Measurements from ENCODE around the gene HMOX2.

Gene HMOX2

GRCh38 chr16:4461250-4462085 lies 14.7 kb upstream of the HMOX2 start:
- TF ChIP-seq CTCF (IDR thresholded peaks at IDR 0.05; ENCODE audit: borderline replicate concordance, control extremely low read depth, extremely low read depth, insufficient read depth, missing control alignments), result no peak
- in situ Hi-C loops (cut with MboI; ENCODE audit: low sequenced_read_pairs, unreplicated experiment), result no loop called here
- no peak for DNase-seq (ENCODE audit: low spot score)

GRCh38 chr16:4463522-4464163 lies 12.6 kb upstream of the HMOX2 start:
- TF ChIP-seq CTCF (IDR thresholded peaks at IDR 0.05; ENCODE audit: borderline replicate concordance, control extremely low read depth, extremely low read depth, insufficient read depth, missing control alignments), result no peak
- in situ Hi-C loops (cut with MboI; ENCODE audit: low sequenced_read_pairs, unreplicated experiment), result no loop called here
- no peak for DNase-seq (ENCODE audit: low spot score)

DNA sequence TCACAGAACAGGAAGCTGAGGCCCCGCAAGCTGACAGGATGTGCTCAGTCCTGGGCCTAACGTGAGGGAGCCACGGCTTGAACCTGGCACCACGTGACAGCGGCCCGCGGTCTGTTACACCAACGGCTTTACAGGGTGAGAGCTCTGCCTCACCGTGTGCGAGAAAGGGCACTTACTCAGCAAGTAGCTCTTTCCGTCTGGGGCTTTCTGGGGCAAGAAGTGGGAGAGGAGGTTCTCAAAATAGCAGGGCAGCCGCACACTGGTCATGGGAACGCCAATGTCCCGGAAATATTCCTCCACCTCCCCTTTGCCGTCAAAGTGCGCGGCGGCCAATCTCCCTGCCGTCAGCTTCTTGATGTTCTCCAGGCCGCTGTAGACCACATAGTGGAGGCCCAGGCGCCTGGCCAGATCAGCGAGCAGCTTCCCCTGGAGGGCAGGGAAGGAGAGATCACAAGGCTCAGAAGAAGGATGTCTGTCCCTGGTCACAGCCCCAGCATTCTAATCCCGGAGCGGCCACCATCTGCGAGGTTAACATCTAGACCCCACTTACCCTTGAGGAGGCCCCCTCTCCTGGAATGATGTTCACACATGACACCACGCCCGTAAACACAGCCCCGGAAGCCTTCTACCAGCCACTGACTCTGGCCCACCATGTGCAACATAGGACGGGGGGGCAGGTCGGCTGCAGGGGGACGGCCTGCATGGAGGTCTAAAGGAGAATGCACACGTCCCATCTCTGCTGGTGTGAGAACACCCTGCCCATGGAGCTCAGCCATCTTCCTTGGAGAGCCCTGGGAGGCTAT lies 10.0 kb upstream of the HMOX2 start:
- in situ Hi-C loops (cut with MboI; ENCODE audit: low sequenced_read_pairs, unreplicated experiment), result no loop called here

DNA sequence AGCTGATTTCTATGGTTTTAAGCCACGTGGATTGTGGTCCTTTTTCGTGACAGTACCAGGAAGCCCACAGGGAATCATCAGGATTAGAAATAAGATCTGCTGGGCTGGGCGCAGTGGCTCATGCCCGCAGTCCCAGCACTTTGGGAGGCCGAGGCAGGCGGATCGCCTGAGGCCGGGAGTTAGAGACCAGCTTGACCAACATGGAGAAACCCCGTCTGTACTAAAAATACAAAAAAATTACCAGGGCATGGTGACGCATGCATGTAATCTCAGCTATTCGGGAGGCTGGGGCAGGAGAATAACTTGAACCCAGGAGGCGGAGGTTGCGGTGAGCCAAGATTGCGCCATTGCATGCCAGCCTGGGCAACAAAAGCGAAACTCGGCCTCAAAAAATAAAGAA lies 8.3 kb upstream of the HMOX2 start:
- in situ Hi-C loops (cut with MboI; ENCODE audit: low sequenced_read_pairs, unreplicated experiment), result no loop called here
- TF ChIP-seq CTCF (IDR thresholded peaks at IDR 0.05; ENCODE audit: borderline replicate concordance, control extremely low read depth, extremely low read depth, insufficient read depth, missing control alignments), result no peak
- no peak for DNase-seq (ENCODE audit: low spot score)

More for the DNA sequence above, 10.0 kb upstream of the HMOX2 start:
- no peak for TF ChIP-seq CTCF (IDR thresholded peaks at IDR 0.05; ENCODE audit: borderline replicate concordance, control extremely low read depth, extremely low read depth, insufficient read depth, missing control alignments)
- no peak for DNase-seq (ENCODE audit: low spot score)

DNA sequence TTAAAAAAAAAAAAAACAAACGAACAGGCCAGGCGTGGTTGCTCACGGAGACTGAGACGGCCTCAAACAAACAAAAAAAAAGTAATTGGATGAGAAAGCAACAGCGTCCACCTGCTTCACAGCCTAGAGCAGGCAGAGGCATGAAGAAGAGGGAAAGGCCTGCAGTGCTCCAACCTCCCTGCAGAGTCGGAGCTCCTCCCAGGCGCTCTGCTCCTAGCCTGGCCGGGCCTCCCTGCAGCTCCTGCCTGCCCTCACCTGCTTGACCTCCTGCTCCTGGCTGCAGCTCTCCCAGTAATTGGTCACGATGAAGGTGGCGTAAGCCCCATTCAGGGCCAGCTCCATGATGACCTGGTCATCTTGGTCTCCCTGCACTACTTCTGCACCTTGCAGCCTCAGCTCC lies 7.2 kb upstream of the HMOX2 start:
- DNase-seq (ENCODE audit: low spot score), result no peak
- in situ Hi-C loops (cut with MboI; ENCODE audit: low sequenced_read_pairs, unreplicated experiment), result no loop called here
- TF ChIP-seq CTCF (IDR thresholded peaks at IDR 0.05; ENCODE audit: borderline replicate concordance, control extremely low read depth, extremely low read depth, insufficient read depth, missing control alignments), result no peak

GRCh38 chr16:4471869-4472268 lies 4.3 kb upstream of the HMOX2 start:
- no peak for TF ChIP-seq CTCF (IDR thresholded peaks at IDR 0.05; ENCODE audit: borderline replicate concordance, control extremely low read depth, extremely low read depth, insufficient read depth, missing control alignments)
- in situ Hi-C loops (cut with MboI; ENCODE audit: low sequenced_read_pairs, unreplicated experiment), result no loop called here
- no peak for DNase-seq (ENCODE audit: low spot score)
